Liver (tissue), 9 donors: ENCODE results near the gene BHLHE40. TPM values are rescaled to one million over a fixed set of nuclear protein-coding genes. Genes with fewer than 3 reads are reported as not detected.

Source experiments
- DNase-seq: peaks from one replicate; pipeline ENCODE4 v3.0.0-alpha.2; 2017; ENCODE audit warnings: low spot score
- H3K27ac ChIP-seq, 2 donors: one replicate each; pipeline ENCODE4 v1.7.0; 2013; ENCODE audit warnings: inconsistent platforms in 2 of 2, low read length in 2 of 2, control low read depth in 1 of 2, low read depth in 1 of 2, mild to moderate bottlenecking in 1 of 2
- H3K27me3 ChIP-seq, 4 donors: one replicate each; pipeline versions ENCODE4 v1.6.1 to v1.7.0; 2013; ENCODE audit warnings: low read length in 3 of 4, inconsistent platforms in 1 of 4, mild to moderate bottlenecking in 1 of 4, moderate library complexity in 1 of 4; ENCODE audit not compliant: control insufficient read depth in 4 of 4, insufficient read depth in 4 of 4
- H3K36me3 ChIP-seq, 4 donors: one replicate each; pipeline versions ENCODE4 v1.6.1 to v1.7.0; 2013; ENCODE audit warnings: low read length in 3 of 4, mild to moderate bottlenecking in 3 of 4, low read depth in 1 of 4, moderate library complexity in 1 of 4; ENCODE audit not compliant: control insufficient read depth in 4 of 4, insufficient read depth in 3 of 4
- H3K4me1 ChIP-seq, 4 donors: one replicate each; pipeline versions ENCODE4 v1.6.1 to v1.7.0; 2013; ENCODE audit warnings: low read length in 3 of 4, mild to moderate bottlenecking in 3 of 4, moderate library complexity in 1 of 4; ENCODE audit not compliant: control insufficient read depth in 4 of 4, insufficient read depth in 4 of 4
- H3K4me3 ChIP-seq, 3 donors: one replicate each; pipeline versions ENCODE4 v1.6.1 to v1.7.0; 2013; ENCODE audit warnings: low read length in 3 of 3, control low read depth in 1 of 3, low read depth in 1 of 3, mild to moderate bottlenecking in 1 of 3
- H3K9ac ChIP-seq, 2 donors: one replicate each; pipeline ENCODE4 v1.7.0; 2013; ENCODE audit warnings: low read length in 2 of 2, mild to moderate bottlenecking in 2 of 2, moderate library complexity in 2 of 2, control low read depth in 1 of 2, low read depth in 1 of 2
- H3K9me3 ChIP-seq, 4 donors: one replicate each; pipeline versions ENCODE4 v1.6.1 to v1.7.0; 2013; ENCODE audit warnings: low read length in 3 of 4; ENCODE audit not compliant: control insufficient read depth in 4 of 4
- CTCF ChIP-seq: fragments of 150-350 bp; IDR thresholded peaks from 2 replicates; pipeline ENCODE4 v1.5.1; 2017; ENCODE audit warnings: improper control_type of control experiment, low read depth, low read length; ENCODE audit not compliant: missing input control
- EGR1 ChIP-seq, 2 donors: IDR thresholded peaks; 2 replicates each; pipeline ENCODE4 v1.6.1; 2016 to 2018; ENCODE audit warnings: antibody characterized with exemption in 2 of 2, low read depth in 2 of 2
- FOXA1 ChIP-seq: IDR thresholded peaks from 2 replicates; pipeline ENCODE4 v1.6.1; 2016; ENCODE audit warnings: antibody characterized with exemption
- FOXA2 ChIP-seq: IDR thresholded peaks from 2 replicates; pipeline ENCODE4 v1.6.1; 2016; ENCODE audit warnings: antibody characterized with exemption
- GABPA ChIP-seq, 2 donors: IDR thresholded peaks in 1 of 2; conservative IDR thresholded peaks in 1 of 2; 2 replicates each; pipeline ENCODE4 v1.6.1; 2016; ENCODE audit warnings: antibody characterized with exemption in 2 of 2, mild to moderate bottlenecking in 1 of 2, moderate library complexity in 1 of 2
- HNF4A ChIP-seq, 2 donors: conservative IDR thresholded peaks; 2 replicates each; pipeline ENCODE4 v1.6.1; 2016; ENCODE audit warnings: antibody characterized with exemption in 2 of 2, mild to moderate bottlenecking in 2 of 2
- HNF4G ChIP-seq: IDR thresholded peaks from 2 replicates; pipeline ENCODE4 v1.6.1; 2016; ENCODE audit warnings: antibody characterized with exemption
- JUND ChIP-seq, 2 donors: IDR thresholded peaks; 2 replicates each; pipeline ENCODE4 v1.6.1; 2016; ENCODE audit warnings: antibody characterized with exemption in 2 of 2
- NR2F2 ChIP-seq: IDR thresholded peaks from 2 replicates; pipeline ENCODE4 v1.6.1; 2016; ENCODE audit warnings: antibody characterized with exemption
- RAD21 ChIP-seq, 2 donors: IDR thresholded peaks; 2 replicates each; pipeline ENCODE4 v1.6.1; 2016; ENCODE audit warnings: antibody characterized with exemption in 2 of 2, mild to moderate bottlenecking in 2 of 2
- RXRA ChIP-seq, 2 donors: IDR thresholded peaks; 2 replicates each; pipeline ENCODE4 v1.6.1; 2017 to 2018; ENCODE audit warnings: antibody characterized with exemption in 2 of 2, mild to moderate bottlenecking in 1 of 2
- SP1 ChIP-seq: IDR thresholded peaks from 2 replicates; pipeline ENCODE4 v1.6.1; 2018; ENCODE audit warnings: antibody characterized with exemption, mild to moderate bottlenecking
- TAF1 ChIP-seq: conservative IDR thresholded peaks from 2 replicates; pipeline ENCODE4 v1.6.1; 2016; ENCODE audit warnings: antibody characterized with exemption, mild to moderate bottlenecking
- YY1 ChIP-seq: IDR thresholded peaks from 2 replicates; pipeline ENCODE4 v1.6.1; 2016; ENCODE audit warnings: antibody characterized with exemption, mild to moderate bottlenecking
- WGBS: extraction: QIAGEN DNeasy Blood & Tissue Kit; methylation state at CpG from one replicate; pipeline ENCODE4 v1.1.7; 2013; 5-methylcytosine and 5-hydroxymethylcytosine counted together
- polyA plus RNA-seq, 2 donors: library from polyadenylated mRNA; stranded (reverse) in 1 of 2; unstranded in 1 of 2; fragments of 200-250 nt in 1 of 2; fragments of >200 nt in 1 of 2; fragmentation: Nextera tagmentation in 1 of 2; extraction: Ambion mirVana in 1 of 2; gene quantifications; one replicate each; pipeline versions ENCODE4 v1.2.1 to v1.2.3, GENCODE V29; 2013 to 2015
- total RNA-seq, 2 donors: library from RNA; depleted of rRNA; stranded (reverse); fragments of >200 nt; gene quantifications; one replicate each; pipeline ENCODE4 v1.2.3, GENCODE V29; 2014
- TF ChIP-seq, protein P1 (sequence below): IDR thresholded peaks from 2 replicates; pipeline ENCODE4 v1.6.1; 2016; ENCODE audit warnings: antibody characterized with exemption, mild to moderate bottlenecking
- TF ChIP-seq, protein P2 (sequence below): IDR thresholded peaks from 2 replicates; pipeline ENCODE4 v1.6.1; 2016; ENCODE audit warnings: antibody characterized with exemption
- TF ChIP-seq, protein P3 (sequence below): IDR thresholded peaks from 2 replicates; pipeline ENCODE4 v1.6.1; 2016; ENCODE audit warnings: antibody characterized with exemption
- TF ChIP-seq, protein P4 (sequence below): IDR thresholded peaks from 2 replicates; pipeline ENCODE4 v1.6.1; 2016; ENCODE audit warnings: antibody characterized with exemption
- donor health status: healthy.
- donor health status: healthy.
- donor health status: healthy.
- donor health status: healthy.
- donor health status: healthy.

Gene BHLHE40
- total and polyA plus RNA-seq, 4 donors = 8.2 to 28.4 (median 18.0) TPM

GRCh38 chr3:5023777-5024346 is 44.6 kb downstream of the BHLHE40 start:
- Histone ChIP-seq H3K4me3 (no peak overlapping the region), H3K9ac (no peak overlapping the region), H3K9me3 (no peaks in the 10 kb centered on the region), H3K36me3 (no peaks in the 10 kb centered on the region), H3K27ac (no peak overlapping the region), H3K27me3 (no peaks in the 10 kb centered on the region), H3K4me1 (peaks cover 0 to 5% (median 1%) of the 10 kb centered on the region in 4 donors)
- no peak for DNase-seq
- WGBS = 93% methylated on average over 9 of the region's 9 CpGs
- TF ChIP-seq HNF4A (conservative IDR thresholded peaks at IDR 0.05) = no peak
- TF ChIP-seq, protein P1, sequence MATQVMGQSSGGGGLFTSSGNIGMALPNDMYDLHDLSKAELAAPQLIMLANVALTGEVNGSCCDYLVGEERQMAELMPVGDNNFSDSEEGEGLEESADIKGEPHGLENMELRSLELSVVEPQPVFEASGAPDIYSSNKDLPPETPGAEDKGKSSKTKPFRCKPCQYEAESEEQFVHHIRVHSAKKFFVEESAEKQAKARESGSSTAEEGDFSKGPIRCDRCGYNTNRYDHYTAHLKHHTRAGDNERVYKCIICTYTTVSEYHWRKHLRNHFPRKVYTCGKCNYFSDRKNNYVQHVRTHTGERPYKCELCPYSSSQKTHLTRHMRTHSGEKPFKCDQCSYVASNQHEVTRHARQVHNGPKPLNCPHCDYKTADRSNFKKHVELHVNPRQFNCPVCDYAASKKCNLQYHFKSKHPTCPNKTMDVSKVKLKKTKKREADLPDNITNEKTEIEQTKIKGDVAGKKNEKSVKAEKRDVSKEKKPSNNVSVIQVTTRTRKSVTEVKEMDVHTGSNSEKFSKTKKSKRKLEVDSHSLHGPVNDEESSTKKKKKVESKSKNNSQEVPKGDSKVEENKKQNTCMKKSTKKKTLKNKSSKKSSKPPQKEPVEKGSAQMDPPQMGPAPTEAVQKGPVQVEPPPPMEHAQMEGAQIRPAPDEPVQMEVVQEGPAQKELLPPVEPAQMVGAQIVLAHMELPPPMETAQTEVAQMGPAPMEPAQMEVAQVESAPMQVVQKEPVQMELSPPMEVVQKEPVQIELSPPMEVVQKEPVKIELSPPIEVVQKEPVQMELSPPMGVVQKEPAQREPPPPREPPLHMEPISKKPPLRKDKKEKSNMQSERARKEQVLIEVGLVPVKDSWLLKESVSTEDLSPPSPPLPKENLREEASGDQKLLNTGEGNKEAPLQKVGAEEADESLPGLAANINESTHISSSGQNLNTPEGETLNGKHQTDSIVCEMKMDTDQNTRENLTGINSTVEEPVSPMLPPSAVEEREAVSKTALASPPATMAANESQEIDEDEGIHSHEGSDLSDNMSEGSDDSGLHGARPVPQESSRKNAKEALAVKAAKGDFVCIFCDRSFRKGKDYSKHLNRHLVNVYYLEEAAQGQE = no peak
- TF ChIP-seq RXRA (IDR thresholded peaks at IDR 0.05) = no peak
- TF ChIP-seq GABPA (IDR thresholded peaks at IDR 0.05 in 1 of 2, conservative IDR thresholded peaks at IDR 0.05 in 1 of 2) = no peak
- TF ChIP-seq HNF4G = no peak
- TF ChIP-seq NR2F2 = no peak
- TF ChIP-seq, protein P2, sequence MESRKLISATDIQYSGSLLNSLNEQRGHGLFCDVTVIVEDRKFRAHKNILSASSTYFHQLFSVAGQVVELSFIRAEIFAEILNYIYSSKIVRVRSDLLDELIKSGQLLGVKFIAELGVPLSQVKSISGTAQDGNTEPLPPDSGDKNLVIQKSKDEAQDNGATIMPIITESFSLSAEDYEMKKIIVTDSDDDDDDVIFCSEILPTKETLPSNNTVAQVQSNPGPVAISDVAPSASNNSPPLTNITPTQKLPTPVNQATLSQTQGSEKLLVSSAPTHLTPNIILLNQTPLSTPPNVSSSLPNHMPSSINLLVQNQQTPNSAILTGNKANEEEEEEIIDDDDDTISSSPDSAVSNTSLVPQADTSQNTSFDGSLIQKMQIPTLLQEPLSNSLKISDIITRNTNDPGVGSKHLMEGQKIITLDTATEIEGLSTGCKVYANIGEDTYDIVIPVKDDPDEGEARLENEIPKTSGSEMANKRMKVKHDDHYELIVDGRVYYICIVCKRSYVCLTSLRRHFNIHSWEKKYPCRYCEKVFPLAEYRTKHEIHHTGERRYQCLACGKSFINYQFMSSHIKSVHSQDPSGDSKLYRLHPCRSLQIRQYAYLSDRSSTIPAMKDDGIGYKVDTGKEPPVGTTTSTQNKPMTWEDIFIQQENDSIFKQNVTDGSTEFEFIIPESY = no peak
- no peak for TF ChIP-seq FOXA1
- TF ChIP-seq FOXA2 = no peak
- TF ChIP-seq, protein P3, sequence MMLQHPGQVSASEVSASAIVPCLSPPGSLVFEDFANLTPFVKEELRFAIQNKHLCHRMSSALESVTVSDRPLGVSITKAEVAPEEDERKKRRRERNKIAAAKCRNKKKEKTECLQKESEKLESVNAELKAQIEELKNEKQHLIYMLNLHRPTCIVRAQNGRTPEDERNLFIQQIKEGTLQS = no peak
- no peak for TF ChIP-seq YY1
- TF ChIP-seq CTCF = no peak
- no peak for TF ChIP-seq JUND (IDR thresholded peaks at IDR 0.05)
- TF ChIP-seq, protein P4, sequence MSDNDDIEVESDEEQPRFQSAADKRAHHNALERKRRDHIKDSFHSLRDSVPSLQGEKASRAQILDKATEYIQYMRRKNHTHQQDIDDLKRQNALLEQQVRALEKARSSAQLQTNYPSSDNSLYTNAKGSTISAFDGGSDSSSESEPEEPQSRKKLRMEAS = no peak
- TF ChIP-seq EGR1 (IDR thresholded peaks at IDR 0.05; ENCODE audit: low read depth in 2 of 2) = no peak
- TF ChIP-seq SP1 = no peak
- TF ChIP-seq RAD21 (IDR thresholded peaks at IDR 0.05) = no peak
- no peak for TF ChIP-seq TAF1
